Ovary (tissue), 3 donors: ENCODE data around the gene ASAP2.

Experiments
- CTCF ChIP-seq, 3 donors: fragments of 450-650 bp in 2 of 3; fragments of 200-600 bp in 1 of 3; IDR thresholded peaks; one replicate each; pipeline versions ENCODE4 v1.5.1 to v1.8.0; 2016 to 2022; ENCODE audit warnings: antibody characterized with exemption in 3 of 3, mild to moderate bottlenecking in 1 of 3
- EP300 ChIP-seq: sonication (generic); formaldehyde crosslinking; IDR thresholded peaks from one replicate; pipeline ENCODE4 v1.6.1; 2017; ENCODE audit warnings: antibody characterized with exemption
- POLR2A ChIP-seq: fragments of 450-650 bp; IDR thresholded peaks from one replicate; pipeline ENCODE4 v1.6.1; 2017; ENCODE audit warnings: antibody characterized with exemption, mild to moderate bottlenecking, moderate library complexity
- donor health status: DM: no; HTN: no; CAD: no.

DNA sequence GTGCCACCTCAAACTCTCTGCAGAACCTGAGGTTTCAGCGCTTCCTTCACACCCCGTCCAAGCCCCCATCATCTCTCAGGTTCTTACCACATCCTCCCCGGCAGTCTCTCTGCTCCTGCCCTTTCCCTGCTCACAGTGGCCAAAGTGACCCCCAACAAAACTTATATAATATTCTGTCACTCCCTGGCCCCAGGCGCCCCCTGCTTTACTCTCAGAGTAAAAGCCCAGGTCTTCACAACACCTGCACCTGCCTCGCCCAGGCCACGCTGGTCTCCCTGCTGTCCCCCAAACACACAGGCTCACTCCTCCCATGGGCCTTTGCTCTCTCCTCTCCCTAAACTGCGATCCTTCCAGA is 210.3 kb downstream of the ASAP2 start:
- no peak for TF ChIP-seq CTCF (IDR thresholded peaks at IDR 0.05)
- no peak for TF ChIP-seq EP300
- no peak for TF ChIP-seq POLR2A
